ENCODE results near the gene PREP.

The PREP gene

DNA sequence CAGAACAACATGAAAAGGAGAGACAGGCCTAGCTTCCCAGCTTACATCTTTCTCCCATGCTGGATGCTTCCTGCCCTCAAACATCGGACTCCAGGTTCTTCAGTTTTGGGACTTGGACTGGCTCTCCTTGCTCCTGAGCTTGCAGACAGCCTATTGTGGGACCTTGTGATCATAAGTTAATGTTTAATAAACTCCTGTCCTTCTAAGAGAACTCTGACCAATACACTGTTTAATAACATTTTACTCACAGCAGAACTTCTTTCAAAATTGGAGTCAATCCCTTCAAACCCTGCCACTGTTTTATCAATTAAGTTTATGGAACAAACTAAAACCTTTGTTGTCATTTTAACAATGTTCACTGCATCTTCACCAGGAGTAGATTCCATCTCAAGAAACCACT lies 111.4 kb downstream of the PREP start:
- Mint-ChIP-seq H3K9me3 (peaks cover 18% of the 10 kb centered on the region), H3K27ac (no peak overlapping the region), H3K27me3 (ENCODE audit: low read depth) (no peaks in the 10 kb centered on the region), H3K4me3 (no peak overlapping the region), H3K4me1 (no peaks in the 10 kb centered on the region), H3K36me3 (ENCODE audit: low read depth) (peaks cover 67% of the 10 kb centered on the region)
- no peak for TF ChIP-seq CTCF (IDR thresholded peaks at IDR 0.05; ENCODE audit: unreplicated experiment in 3 of 3)

DNA sequence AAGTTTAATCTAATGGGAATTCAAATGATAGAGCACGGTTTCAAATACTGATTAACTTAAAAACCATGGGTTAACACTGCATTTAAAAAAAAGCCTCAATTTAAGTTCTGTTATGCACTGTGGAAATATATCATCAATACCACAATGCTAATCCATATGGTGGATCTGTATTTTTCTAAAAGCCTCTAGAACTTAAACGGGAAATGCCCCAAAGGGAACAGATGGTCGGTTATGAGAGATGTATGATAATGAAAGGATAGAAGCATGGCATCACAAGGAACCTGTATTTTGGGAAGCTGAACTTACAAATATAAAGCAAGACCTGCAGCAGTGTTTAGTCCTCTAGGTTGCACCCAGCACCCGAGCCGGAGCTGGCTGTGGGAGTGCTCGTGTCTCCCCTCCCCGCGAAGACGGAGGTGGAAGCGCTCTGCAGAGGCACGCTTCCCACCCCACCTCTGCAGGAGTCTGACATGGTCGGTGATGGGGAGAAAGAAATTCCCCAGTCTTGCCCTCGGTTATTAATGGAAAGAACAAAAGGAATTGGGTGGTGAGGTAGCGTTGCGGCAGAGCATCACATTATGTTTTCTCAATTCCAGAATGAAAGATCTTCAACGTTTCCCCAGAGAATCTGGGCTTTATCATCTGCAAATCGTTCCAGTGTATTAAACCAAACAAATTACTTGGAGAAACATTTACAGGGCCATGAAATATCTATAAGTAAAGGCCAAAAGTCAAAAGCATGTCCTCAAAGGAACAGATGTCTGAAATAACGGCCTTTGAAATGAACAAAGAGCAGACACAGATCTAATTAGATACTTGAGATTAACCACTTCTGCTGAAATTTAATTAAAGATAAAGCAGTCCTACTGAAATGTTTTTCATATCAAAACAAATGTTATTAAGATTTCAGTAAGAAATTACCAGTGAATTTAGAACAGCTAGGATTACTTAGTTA lies 120.0 kb downstream of the PREP start:
- no peak overlapping the region for H3K27ac Mint-ChIP-seq
- no peaks in the 10 kb centered on the region for H3K9me3 Mint-ChIP-seq
- peaks cover 79% of the 10 kb centered on the region for H3K36me3 Mint-ChIP-seq (ENCODE audit: low read depth)

GRCh38 chr6:105280033-105280432 lies 122.8 kb downstream of the PREP start:
- TF ChIP-seq CTCF (IDR thresholded peaks at IDR 0.05; ENCODE audit: unreplicated experiment in 3 of 3) = no peak
- H3K27ac Mint-ChIP-seq = no peak overlapping the region
- no peaks in the 10 kb centered on the region for H3K4me1 Mint-ChIP-seq
- peaks cover 86% of the 10 kb centered on the region for H3K36me3 Mint-ChIP-seq (ENCODE audit: low read depth)
- no peaks in the 10 kb centered on the region for H3K27me3 Mint-ChIP-seq (ENCODE audit: low read depth)
- no peak overlapping the region for H3K4me3 Mint-ChIP-seq
- H3K9me3 Mint-ChIP-seq = no peaks in the 10 kb centered on the region

More for the DNA sequence above, 120.0 kb downstream of the PREP start:
- Mint-ChIP-seq H3K27me3 (ENCODE audit: low read depth) (no peaks in the 10 kb centered on the region), H3K4me1 (no peaks in the 10 kb centered on the region), H3K4me3 (no peak overlapping the region)
- no peak for TF ChIP-seq CTCF (IDR thresholded peaks at IDR 0.05; ENCODE audit: unreplicated experiment in 3 of 3)

DNA sequence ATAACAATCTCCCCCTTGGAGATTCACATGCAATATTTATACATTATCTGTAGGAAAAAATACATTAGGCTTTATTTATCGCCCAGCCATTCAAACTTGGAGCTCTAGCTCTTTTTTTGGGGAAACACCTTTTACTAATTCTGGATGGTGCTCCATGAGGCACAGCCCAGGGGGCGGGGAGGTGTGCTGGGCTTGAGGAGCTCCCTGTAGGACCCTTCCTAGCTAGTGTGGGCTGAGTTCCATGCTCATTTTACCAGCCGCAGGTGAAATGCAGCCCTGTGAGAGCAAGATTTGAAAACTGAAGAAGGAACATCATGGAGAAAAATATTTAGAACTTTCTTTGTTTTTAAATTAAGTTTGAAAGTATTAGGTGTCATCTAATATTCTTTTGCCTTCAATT lies 123.4 kb downstream of the PREP start:
- no peaks in the 10 kb centered on the region for H3K27me3 Mint-ChIP-seq (ENCODE audit: low read depth)
- TF ChIP-seq CTCF (IDR thresholded peaks at IDR 0.05; ENCODE audit: unreplicated experiment in 3 of 3) = no peak
- no peak overlapping the region for H3K27ac Mint-ChIP-seq
- H3K9me3 Mint-ChIP-seq = no peaks in the 10 kb centered on the region
- H3K4me3 Mint-ChIP-seq = no peak overlapping the region
- H3K4me1 Mint-ChIP-seq = no peaks in the 10 kb centered on the region
- peaks cover 83% of the 10 kb centered on the region for H3K36me3 Mint-ChIP-seq (ENCODE audit: low read depth)

- Mint-ChIP-seq H3K27ac (no peak overlapping the region), H3K4me3 (no peak overlapping the region), H3K27me3 (ENCODE audit: low read depth) (no peaks in the 10 kb centered on the region), H3K4me1 (peaks cover 2% of the 10 kb centered on the region), H3K36me3 (ENCODE audit: low read depth) (peaks cover 79% of the 10 kb centered on the region), H3K9me3 (no peaks in the 10 kb centered on the region)
- TF ChIP-seq CTCF (IDR thresholded peaks at IDR 0.05; ENCODE audit: unreplicated experiment in 3 of 3) = no peak
These were observed 124.1 kb downstream of the PREP start for GRCh38 chr6:105278813-105279212.

GRCh38 chr6:105278035-105278434 lies 124.8 kb downstream of the PREP start:
- Mint-ChIP-seq H3K36me3 (ENCODE audit: low read depth) (peaks cover 74% of the 10 kb centered on the region), H3K27me3 (ENCODE audit: low read depth) (no peaks in the 10 kb centered on the region), H3K9me3 (no peaks in the 10 kb centered on the region), H3K4me3 (no peak overlapping the region), H3K4me1 (peaks cover 9% of the 10 kb centered on the region), H3K27ac (no peak overlapping the region)
- no peak for TF ChIP-seq CTCF (IDR thresholded peaks at IDR 0.05; ENCODE audit: unreplicated experiment in 3 of 3)
